SK-N-SH (cell line): ENCODE data around the gene KCNJ4. TPM values are rescaled to one million over a fixed set of nuclear protein-coding genes. Genes with fewer than 3 reads are reported as not detected.
"Not testable (repeated sequence)": the region's sequence is repeated elsewhere in the genome, so short reads cannot be mapped to it uniquely, and the experiment has no call there.

Experiments used
- CTCF ChIA-PET: fragments of 300-600, 350-600 bp; formaldehyde crosslinking; extraction: SDS; loops from one replicate; lab custom pipeline; 2021; lab: Yijun Ruan, JAX
- POLR2A ChIA-PET: fragments of 350-600 bp; sonication (Branson Sonifier 250); formaldehyde crosslinking; extraction: SDS; loops from one replicate; lab custom pipeline; 2020; ENCODE audit warnings: antibody characterized with exemption, inconsistent platforms; lab: Yijun Ruan, JAX
- DNase-seq: peaks from one replicate; pipeline ENCODE4 v3.0.0; 2012
- H2AFZ ChIP-seq: fragments of 200-600 bp; sonication (generic); 2 replicates; pipeline ENCODE4 v1.8.1; 2016; ENCODE audit warnings: antibody characterized with exemption, mild to moderate bottlenecking, low read depth
- H3F3A ChIP-seq: fragments of 200-600 bp; sonication (generic); replicated peaks from 2 replicates; pipeline ENCODE3; 2016; ENCODE audit warnings: antibody characterized with exemption, mild to moderate bottlenecking; ENCODE audit not compliant: insufficient read depth
- H3K27ac ChIP-seq, 2 experiments: fragments of 200-500 bp in 1 of 2; fragments of 200-600 bp in 1 of 2; sonication (Bioruptor generic) in 1 of 2; sonication (generic), shearing (Covaris generic) in 1 of 2; 2 replicates each; pipeline versions ENCODE4 v1.5.1 to v1.6.1; 2014 to 2016; ENCODE audit warnings: low read depth in 2 of 2, inconsistent platforms in 1 of 2, low read length in 1 of 2, mild to moderate bottlenecking in 1 of 2, mixed read lengths in 1 of 2
- H3K27me3 ChIP-seq: fragments of 200-600 bp; sonication (generic), shearing (Covaris generic); 2 replicates; pipeline ENCODE4 v1.6.1; 2016; ENCODE audit warnings: mixed run types; ENCODE audit not compliant: insufficient read depth
- H3K36me3 ChIP-seq, 2 experiments: fragments of 200-500 bp in 1 of 2; fragments of 200-600 bp in 1 of 2; sonication (Bioruptor generic) in 1 of 2; sonication (generic) in 1 of 2; replicated peaks in 1 of 2; 2 replicates each; pipeline versions ENCODE3 to v1.5.1; 2014 to 2016; ENCODE audit warnings: low read length in 1 of 2, mild to moderate bottlenecking in 1 of 2; ENCODE audit not compliant: insufficient read depth in 2 of 2, control insufficient read depth in 1 of 2
- H3K4me1 ChIP-seq, 2 experiments: fragments of 200-500 bp in 1 of 2; fragments of 200-600 bp in 1 of 2; sonication (Bioruptor generic) in 1 of 2; sonication (generic), shearing (Covaris generic) in 1 of 2; 2 replicates each; pipeline versions ENCODE4 v1.5.1 to v1.6.1; 2014 to 2016; ENCODE audit warnings: low read depth in 1 of 2, low read length in 1 of 2, mixed run types in 1 of 2; ENCODE audit not compliant: insufficient read depth in 2 of 2, control insufficient read depth in 1 of 2
- H3K4me2 ChIP-seq: fragments of 200-600 bp; sonication (generic), shearing (Covaris generic); 2 replicates; pipeline ENCODE4 v1.6.1; 2017; ENCODE audit warnings: mixed run types
- H3K4me3 ChIP-seq, 2 experiments: fragments of 200-500 bp in 1 of 2; fragments of 200-600 bp in 1 of 2; sonication (Bioruptor generic) in 1 of 2; sonication (generic), shearing (Covaris generic) in 1 of 2; 2 replicates each; pipeline versions ENCODE4 v1.5.1 to v1.8.1; 2014 to 2016; ENCODE audit warnings: low read depth in 2 of 2, inconsistent platforms in 1 of 2, low read length in 1 of 2, mild to moderate bottlenecking in 1 of 2, mixed read lengths in 1 of 2, moderate library complexity in 1 of 2
- H3K79me2 ChIP-seq: fragments of 200-600 bp; sonication (generic); 2 replicates; pipeline ENCODE4 v1.8.1; 2017; ENCODE audit warnings: mild to moderate bottlenecking; ENCODE audit not compliant: insufficient read depth
- H3K9ac ChIP-seq: fragments of 200-600 bp; sonication (generic); 2 replicates; pipeline ENCODE4 v1.6.1; 2017; ENCODE audit warnings: mixed run types
- H3K9me2 ChIP-seq: fragments of 200-600 bp; sonication (generic); 2 replicates; pipeline ENCODE4 v1.6.1; 2017; ENCODE audit warnings: mixed run types
- H3K9me3 ChIP-seq: fragments of 200-600 bp; sonication (generic); 2 replicates; pipeline ENCODE4 v1.6.1; 2017; ENCODE audit warnings: mixed run types, mild to moderate bottlenecking, moderate library complexity
- H4K20me1 ChIP-seq: fragments of 200-600 bp; sonication (generic); 2 replicates; pipeline ENCODE4 v1.6.1; 2017; ENCODE audit warnings: mild to moderate bottlenecking, mixed run types; ENCODE audit not compliant: insufficient read depth
- GATA2 ChIP-seq: sonication (generic); formaldehyde crosslinking; IDR thresholded peaks from 2 replicates; pipeline ENCODE4 v1.5.0; 2020; ENCODE audit warnings: mild to moderate bottlenecking, missing genetic modification reagents
- SMC3 ChIP-seq: IDR thresholded peaks from 2 replicates; pipeline ENCODE4 v1.6.1; 2012; ENCODE audit warnings: low read depth, low read length, improper control_type of control experiment
- WGBS: methylation state at CpG from one replicate; pipeline ENCODE4 v1.1.6; 2017; ENCODE audit warnings: low lambda C conversion rate; 5-methylcytosine and 5-hydroxymethylcytosine counted together
- polyA plus RNA-seq, 3 experiments: library from polyadenylated mRNA; depleted of rRNA; stranded (reverse); fragments of >200 nt; gene quantifications; 2 replicates each; pipeline ENCODE4 v1.2.3, GENCODE V29; 2012
- TF ChIP-seq, protein P1 (sequence below): IDR thresholded peaks from 2 replicates; pipeline ENCODE4 v1.6.1; 2012; ENCODE audit warnings: mild to moderate bottlenecking, low read depth, low read length, moderate library complexity
- TF ChIP-seq, protein P2 (sequence below): IDR thresholded peaks from 2 replicates; pipeline ENCODE4 v1.4.0; 2012; ENCODE audit warnings: low read depth, borderline replicate concordance
- TF ChIP-seq, protein P3 (sequence below): fragments of 150-350 bp; IDR thresholded peaks from 2 replicates; pipeline ENCODE4 v1.6.1; 2016; ENCODE audit warnings: mild to moderate bottlenecking, low read depth, low read length

The KCNJ4 gene
- polyA plus RNA-seq, 1 of the 3 experiments (the other 2 are of a cell fraction), result not detected

DNA sequence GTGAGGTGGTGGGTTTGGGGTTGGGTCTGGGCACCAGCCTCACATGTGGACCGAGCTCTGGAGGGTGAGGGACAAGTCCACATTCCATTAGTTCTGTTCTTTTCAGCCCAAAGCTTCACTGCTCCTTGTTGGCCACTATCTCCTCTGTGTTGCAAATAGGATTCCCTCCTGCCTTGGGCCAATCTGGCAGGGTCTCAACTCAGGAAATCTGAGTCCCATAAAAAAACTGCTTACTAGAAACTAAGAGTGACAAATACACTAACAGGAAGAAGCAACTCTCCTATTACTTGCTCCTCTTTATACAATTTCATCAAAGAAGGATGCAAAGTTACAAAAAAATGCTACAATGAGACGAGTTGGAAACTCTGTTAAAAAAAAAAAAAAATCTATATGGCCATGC lies 71.6 kb downstream of the KCNJ4 start (continued):
- TF ChIP-seq, protein P1, sequence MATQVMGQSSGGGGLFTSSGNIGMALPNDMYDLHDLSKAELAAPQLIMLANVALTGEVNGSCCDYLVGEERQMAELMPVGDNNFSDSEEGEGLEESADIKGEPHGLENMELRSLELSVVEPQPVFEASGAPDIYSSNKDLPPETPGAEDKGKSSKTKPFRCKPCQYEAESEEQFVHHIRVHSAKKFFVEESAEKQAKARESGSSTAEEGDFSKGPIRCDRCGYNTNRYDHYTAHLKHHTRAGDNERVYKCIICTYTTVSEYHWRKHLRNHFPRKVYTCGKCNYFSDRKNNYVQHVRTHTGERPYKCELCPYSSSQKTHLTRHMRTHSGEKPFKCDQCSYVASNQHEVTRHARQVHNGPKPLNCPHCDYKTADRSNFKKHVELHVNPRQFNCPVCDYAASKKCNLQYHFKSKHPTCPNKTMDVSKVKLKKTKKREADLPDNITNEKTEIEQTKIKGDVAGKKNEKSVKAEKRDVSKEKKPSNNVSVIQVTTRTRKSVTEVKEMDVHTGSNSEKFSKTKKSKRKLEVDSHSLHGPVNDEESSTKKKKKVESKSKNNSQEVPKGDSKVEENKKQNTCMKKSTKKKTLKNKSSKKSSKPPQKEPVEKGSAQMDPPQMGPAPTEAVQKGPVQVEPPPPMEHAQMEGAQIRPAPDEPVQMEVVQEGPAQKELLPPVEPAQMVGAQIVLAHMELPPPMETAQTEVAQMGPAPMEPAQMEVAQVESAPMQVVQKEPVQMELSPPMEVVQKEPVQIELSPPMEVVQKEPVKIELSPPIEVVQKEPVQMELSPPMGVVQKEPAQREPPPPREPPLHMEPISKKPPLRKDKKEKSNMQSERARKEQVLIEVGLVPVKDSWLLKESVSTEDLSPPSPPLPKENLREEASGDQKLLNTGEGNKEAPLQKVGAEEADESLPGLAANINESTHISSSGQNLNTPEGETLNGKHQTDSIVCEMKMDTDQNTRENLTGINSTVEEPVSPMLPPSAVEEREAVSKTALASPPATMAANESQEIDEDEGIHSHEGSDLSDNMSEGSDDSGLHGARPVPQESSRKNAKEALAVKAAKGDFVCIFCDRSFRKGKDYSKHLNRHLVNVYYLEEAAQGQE, result no peak
- TF ChIP-seq, protein P2, sequence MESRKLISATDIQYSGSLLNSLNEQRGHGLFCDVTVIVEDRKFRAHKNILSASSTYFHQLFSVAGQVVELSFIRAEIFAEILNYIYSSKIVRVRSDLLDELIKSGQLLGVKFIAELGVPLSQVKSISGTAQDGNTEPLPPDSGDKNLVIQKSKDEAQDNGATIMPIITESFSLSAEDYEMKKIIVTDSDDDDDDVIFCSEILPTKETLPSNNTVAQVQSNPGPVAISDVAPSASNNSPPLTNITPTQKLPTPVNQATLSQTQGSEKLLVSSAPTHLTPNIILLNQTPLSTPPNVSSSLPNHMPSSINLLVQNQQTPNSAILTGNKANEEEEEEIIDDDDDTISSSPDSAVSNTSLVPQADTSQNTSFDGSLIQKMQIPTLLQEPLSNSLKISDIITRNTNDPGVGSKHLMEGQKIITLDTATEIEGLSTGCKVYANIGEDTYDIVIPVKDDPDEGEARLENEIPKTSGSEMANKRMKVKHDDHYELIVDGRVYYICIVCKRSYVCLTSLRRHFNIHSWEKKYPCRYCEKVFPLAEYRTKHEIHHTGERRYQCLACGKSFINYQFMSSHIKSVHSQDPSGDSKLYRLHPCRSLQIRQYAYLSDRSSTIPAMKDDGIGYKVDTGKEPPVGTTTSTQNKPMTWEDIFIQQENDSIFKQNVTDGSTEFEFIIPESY, result no peak
- TF ChIP-seq, protein P3, sequence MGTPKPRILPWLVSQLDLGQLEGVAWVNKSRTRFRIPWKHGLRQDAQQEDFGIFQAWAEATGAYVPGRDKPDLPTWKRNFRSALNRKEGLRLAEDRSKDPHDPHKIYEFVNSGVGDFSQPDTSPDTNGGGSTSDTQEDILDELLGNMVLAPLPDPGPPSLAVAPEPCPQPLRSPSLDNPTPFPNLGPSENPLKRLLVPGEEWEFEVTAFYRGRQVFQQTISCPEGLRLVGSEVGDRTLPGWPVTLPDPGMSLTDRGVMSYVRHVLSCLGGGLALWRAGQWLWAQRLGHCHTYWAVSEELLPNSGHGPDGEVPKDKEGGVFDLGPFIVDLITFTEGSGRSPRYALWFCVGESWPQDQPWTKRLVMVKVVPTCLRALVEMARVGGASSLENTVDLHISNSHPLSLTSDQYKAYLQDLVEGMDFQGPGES, result no peak
- TF ChIP-seq SMC3 (no peak), GATA2 (CRISPR knock-in tag) (no peak)

DNA sequence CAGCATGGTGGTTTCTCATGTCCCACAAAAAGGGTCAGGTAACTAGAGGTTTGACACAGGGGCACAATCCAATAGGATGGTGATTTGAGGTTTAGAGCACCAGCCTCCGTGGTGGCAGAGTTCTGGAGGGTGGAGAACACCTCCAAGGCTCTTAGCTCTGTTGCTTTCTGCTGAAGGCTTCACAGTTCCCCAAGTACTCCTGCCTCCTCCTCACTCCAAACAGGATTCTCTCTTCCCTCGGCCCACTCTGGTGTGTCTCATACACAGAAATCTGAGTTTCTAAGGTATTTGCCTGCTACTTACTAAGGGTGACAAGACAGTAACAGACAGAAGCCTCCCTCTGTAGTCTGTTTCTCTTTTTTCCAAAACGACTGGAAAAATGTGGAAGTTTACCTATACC lies 73.6 kb downstream of the KCNJ4 start:
- POLR2A ChIA-PET, result not testable (repeated sequence)

More for the DNA sequence above, 73.6 kb downstream of the KCNJ4 start:
- H3K4me1 ChIP-seq, H3K9me3 ChIP-seq, H3K27ac ChIP-seq, H3K9me2 ChIP-seq, H3K79me2 ChIP-seq, H3F3A ChIP-seq, DNase-seq, H3K4me2 ChIP-seq, H3K9ac ChIP-seq, H2AFZ ChIP-seq, H4K20me1 ChIP-seq, H3K4me3 ChIP-seq, H3K27me3 ChIP-seq, H3K36me3 ChIP-seq: not testable (repeated sequence)
- 55% methylated on average over 2 of the region's 3 CpGs for WGBS
- CTCF ChIA-PET, result interaction anchor here (0.6 kb wide), 1 partner anchor 330 kb away, joined by 3 read pairs; no protein-coding TSS in a partner anchor

Other genes with a start within 250 kb of the KCNJ4 start
- 17.4 and 25.3 TPM in 2 replicates for gene TMEM184B, start 182.2 kb downstream of the KCNJ4 start, polyA plus RNA-seq (2012; rRNA removed)
- gene CSNK1E, start 137.8 kb downstream of the KCNJ4 start, polyA plus RNA-seq (2012; rRNA removed), result 126 and 130 TPM in 2 replicates
- 16.5 and 17.1 TPM in 2 replicates for gene KDELR3, start 12.9 kb upstream of the KCNJ4 start, polyA plus RNA-seq (2012; rRNA removed)
- 111 and 178 TPM in 2 replicates for gene DDX17, start 51.1 kb upstream of the KCNJ4 start, polyA plus RNA-seq (2012; rRNA removed)
- not detected in 2 replicates for gene DMC1, start 115.0 kb upstream of the KCNJ4 start, polyA plus RNA-seq (2012; rRNA removed)
- 1.2 and 1.9 TPM in 2 replicates for gene FAM227A, start 201.2 kb upstream of the KCNJ4 start, polyA plus RNA-seq (2012; rRNA removed)
- gene CBY1, start 201.4 kb upstream of the KCNJ4 start, polyA plus RNA-seq (2012; rRNA removed), result 21.8 and 23.4 TPM in 2 replicates
- 33.1 and 33.6 TPM in 2 replicates for gene TOMM22, start 226.8 kb upstream of the KCNJ4 start, polyA plus RNA-seq (2012; rRNA removed)
- 17.8 and 23.0 TPM in 2 replicates for gene JOSD1, start 245.7 kb upstream of the KCNJ4 start, polyA plus RNA-seq (2012; rRNA removed)